Smooth muscle cell (in vitro differentiated cells): Measurements from ENCODE around the gene DLGAP4. TPM values are rescaled to one million over a fixed set of nuclear protein-coding genes. Genes with fewer than 3 reads are reported as not detected.
A peak's percentile ranks its signal among the peaks of the same experiment; 100 is the strongest.

ENCODE experiments used
- DNase-seq: peaks from one replicate; lab custom pipeline; 2025; ENCODE audit not compliant: unreplicated experiment; lab: John Stamatoyannopoulos, UW
- H2AFZ ChIP-seq: fragments of 200-600 bp; sonication (generic); 2 replicates; pipeline ENCODE4 v1.6.0; 2016; ENCODE audit warnings: antibody characterized with exemption, low read depth, mild to moderate bottlenecking
- H3F3A ChIP-seq: fragments of 200-600 bp; sonication (generic); 2 replicates; pipeline ENCODE4 v1.6.0; 2017; ENCODE audit warnings: antibody characterized with exemption, low read depth
- H3K27ac ChIP-seq: fragments of 200-600 bp; sonication (generic); 2 replicates; pipeline ENCODE4 v1.5.1; 2016; ENCODE audit warnings: low read depth, mild to moderate bottlenecking
- H3K27me3 ChIP-seq: fragments of 200-600 bp; sonication (generic); 2 replicates; pipeline ENCODE4 v1.6.1; 2016; ENCODE audit warnings: low read depth, mild to moderate bottlenecking
- H3K36me3 ChIP-seq: fragments of 200-600 bp; sonication (generic); 2 replicates; pipeline ENCODE4 v1.5.1; 2016; ENCODE audit warnings: low read depth
- H3K4me1 ChIP-seq: fragments of 200-600 bp; sonication (generic); 2 replicates; pipeline ENCODE4 v1.5.1; 2016; ENCODE audit warnings: low read depth
- H3K4me2 ChIP-seq: fragments of 200-600 bp; sonication (generic); 2 replicates; pipeline ENCODE4 v1.6.0; 2016; ENCODE audit warnings: mild to moderate bottlenecking
- H3K4me3 ChIP-seq: fragments of 200-600 bp; sonication (generic); 2 replicates; pipeline ENCODE4 v1.5.1; 2016; ENCODE audit warnings: mild to moderate bottlenecking
- H3K79me2 ChIP-seq: fragments of 200-600 bp; sonication (generic); 2 replicates; pipeline ENCODE4 v1.6.0; 2016; ENCODE audit warnings: low read depth, mild to moderate bottlenecking
- H3K9ac ChIP-seq: fragments of 200-600 bp; sonication (generic); 2 replicates; pipeline ENCODE4 v1.6.0; 2016; ENCODE audit warnings: low read depth
- H3K9me3 ChIP-seq: fragments of 200-600 bp; sonication (generic); replicated peaks from 2 replicates; pipeline ENCODE4 v1.5.1; 2016; ENCODE audit warnings: low read depth
- H4K20me1 ChIP-seq: fragments of 200-600 bp; sonication (generic); 2 replicates; pipeline ENCODE4 v1.6.0; 2016; ENCODE audit warnings: low read depth
- WGBS: methylation state at CpG from one replicate; pipeline ENCODE4 v1.1.7; 2016; ENCODE audit warnings: low lambda C conversion rate; 5-methylcytosine and 5-hydroxymethylcytosine counted together
- polyA plus RNA-seq: library from polyadenylated mRNA; unstranded; fragments of >200 nt; fragmentation: Nextera tagmentation; extraction: Ambion mirVana; gene quantifications from 2 replicates; pipeline ENCODE4 v1.2.1, GENCODE V29; 2016
- total RNA-seq: library from RNA; depleted of rRNA; stranded (reverse); fragments of >200 nt; gene quantifications from 2 replicates; pipeline ENCODE4 v1.2.3, GENCODE V29; 2014
- TF ChIP-seq, protein P1 (sequence below): fragments of 200-600 bp; sonication (generic); IDR thresholded peaks from 2 replicates; pipeline ENCODE4 v1.5.1; 2017; ENCODE audit warnings: borderline replicate concordance, mild to moderate bottlenecking, antibody characterized with exemption; ENCODE audit not compliant: insufficient read depth, poor library complexity, severe bottlenecking

DLGAP4 gene
- total and polyA plus RNA-seq, 2 experiments from 2014 or later: 86.8 to 102 TPM

- H3K4me3 ChIP-seq: peak within 1 kb of the TSS; percentile 91
- H3K79me2 ChIP-seq: peaks cover 39% of the 10 kb centered on the region
- TF ChIP-seq, protein P1, sequence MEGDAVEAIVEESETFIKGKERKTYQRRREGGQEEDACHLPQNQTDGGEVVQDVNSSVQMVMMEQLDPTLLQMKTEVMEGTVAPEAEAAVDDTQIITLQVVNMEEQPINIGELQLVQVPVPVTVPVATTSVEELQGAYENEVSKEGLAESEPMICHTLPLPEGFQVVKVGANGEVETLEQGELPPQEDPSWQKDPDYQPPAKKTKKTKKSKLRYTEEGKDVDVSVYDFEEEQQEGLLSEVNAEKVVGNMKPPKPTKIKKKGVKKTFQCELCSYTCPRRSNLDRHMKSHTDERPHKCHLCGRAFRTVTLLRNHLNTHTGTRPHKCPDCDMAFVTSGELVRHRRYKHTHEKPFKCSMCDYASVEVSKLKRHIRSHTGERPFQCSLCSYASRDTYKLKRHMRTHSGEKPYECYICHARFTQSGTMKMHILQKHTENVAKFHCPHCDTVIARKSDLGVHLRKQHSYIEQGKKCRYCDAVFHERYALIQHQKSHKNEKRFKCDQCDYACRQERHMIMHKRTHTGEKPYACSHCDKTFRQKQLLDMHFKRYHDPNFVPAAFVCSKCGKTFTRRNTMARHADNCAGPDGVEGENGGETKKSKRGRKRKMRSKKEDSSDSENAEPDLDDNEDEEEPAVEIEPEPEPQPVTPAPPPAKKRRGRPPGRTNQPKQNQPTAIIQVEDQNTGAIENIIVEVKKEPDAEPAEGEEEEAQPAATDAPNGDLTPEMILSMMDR: no peak
- H3K36me3 ChIP-seq: no peaks in the 10 kb centered on the region
- H3K4me1 ChIP-seq: peaks cover 27% of the 10 kb centered on the region
- peak within 1 kb of the TSS; percentile 92 for H3K27ac ChIP-seq
- no peaks in the 10 kb centered on the region for H3K9me3 ChIP-seq
- WGBS: 2% methylated on average over 32 of the region's 80 CpGs
- H2AFZ ChIP-seq: peak within 1 kb of the TSS; percentile 65
- peaks cover 34% of the 10 kb centered on the region for H4K20me1 ChIP-seq
- peaks cover 20% of the 10 kb centered on the region for H3F3A ChIP-seq
- H3K9ac ChIP-seq: peak within 1 kb of the TSS; percentile 96
- H3K4me2 ChIP-seq: peak within 1 kb of the TSS; percentile 98
- DNase-seq: peak; percentile 79
- H3K27me3 ChIP-seq: no peaks in the 10 kb centered on the region
Measured at GRCh38 chr20:36573103-36573797, 267.1 kb downstream of the DLGAP4 start, which contains the start of gene TGIF2. TSS of gene TGIF2 (plus strand) at chr20:36573597. CDS start at chr20:36578775, 5,178 bp downstream.

DNA sequence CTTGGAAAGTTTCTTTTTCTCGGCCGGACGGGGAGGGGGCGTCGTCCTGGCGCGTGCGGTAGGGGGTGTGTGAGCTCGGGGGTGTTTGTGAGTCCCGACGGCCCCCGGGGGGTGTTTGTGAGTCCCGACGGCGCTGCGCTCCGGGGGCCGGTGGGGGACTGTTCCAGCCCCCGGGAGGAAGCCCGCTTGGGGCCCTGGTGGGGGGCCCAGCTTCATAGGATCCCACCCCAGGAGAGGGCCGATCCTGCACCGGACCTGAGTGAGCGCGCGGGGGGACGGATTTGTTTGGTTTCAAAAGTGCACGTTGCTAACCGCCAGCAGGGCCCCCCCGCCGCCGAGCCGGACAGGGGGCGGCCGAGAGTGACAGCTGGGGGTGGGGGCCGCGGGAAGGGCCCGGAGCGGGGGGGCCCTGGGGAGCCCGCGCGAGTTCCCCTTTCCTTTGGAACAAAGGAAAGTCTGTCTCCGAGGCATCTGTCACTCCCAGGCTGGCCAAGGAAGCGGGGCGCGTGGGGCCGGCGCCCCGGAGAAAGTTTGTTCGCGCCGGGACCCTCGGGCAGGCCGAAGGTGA, 267.7 kb downstream of the DLGAP4 start:
- peak overlapping the region; percentile 92 for H3K27ac ChIP-seq
- H3K36me3 ChIP-seq: no peaks in the 10 kb centered on the region
- H3K4me1 ChIP-seq: peaks cover 27% of the 10 kb centered on the region
- H3K4me3 ChIP-seq: peak overlapping the region; percentile 91
- TF ChIP-seq, protein P1: no peak
- H4K20me1 ChIP-seq: peaks cover 40% of the 10 kb centered on the region
- H3K9ac ChIP-seq: peak overlapping the region; percentile 96
- peak; percentile 48 for DNase-seq
- H3K79me2 ChIP-seq: peaks cover 46% of the 10 kb centered on the region
- H3F3A ChIP-seq: peaks cover 20% of the 10 kb centered on the region
- H2AFZ ChIP-seq: peak overlapping the region; percentile 65
- WGBS: 0% methylated on average over 23 of the region's 53 CpGs
- no peaks in the 10 kb centered on the region for H3K9me3 ChIP-seq
- peak overlapping the region; percentile 98 for H3K4me2 ChIP-seq
- no peaks in the 10 kb centered on the region for H3K27me3 ChIP-seq

DNA sequence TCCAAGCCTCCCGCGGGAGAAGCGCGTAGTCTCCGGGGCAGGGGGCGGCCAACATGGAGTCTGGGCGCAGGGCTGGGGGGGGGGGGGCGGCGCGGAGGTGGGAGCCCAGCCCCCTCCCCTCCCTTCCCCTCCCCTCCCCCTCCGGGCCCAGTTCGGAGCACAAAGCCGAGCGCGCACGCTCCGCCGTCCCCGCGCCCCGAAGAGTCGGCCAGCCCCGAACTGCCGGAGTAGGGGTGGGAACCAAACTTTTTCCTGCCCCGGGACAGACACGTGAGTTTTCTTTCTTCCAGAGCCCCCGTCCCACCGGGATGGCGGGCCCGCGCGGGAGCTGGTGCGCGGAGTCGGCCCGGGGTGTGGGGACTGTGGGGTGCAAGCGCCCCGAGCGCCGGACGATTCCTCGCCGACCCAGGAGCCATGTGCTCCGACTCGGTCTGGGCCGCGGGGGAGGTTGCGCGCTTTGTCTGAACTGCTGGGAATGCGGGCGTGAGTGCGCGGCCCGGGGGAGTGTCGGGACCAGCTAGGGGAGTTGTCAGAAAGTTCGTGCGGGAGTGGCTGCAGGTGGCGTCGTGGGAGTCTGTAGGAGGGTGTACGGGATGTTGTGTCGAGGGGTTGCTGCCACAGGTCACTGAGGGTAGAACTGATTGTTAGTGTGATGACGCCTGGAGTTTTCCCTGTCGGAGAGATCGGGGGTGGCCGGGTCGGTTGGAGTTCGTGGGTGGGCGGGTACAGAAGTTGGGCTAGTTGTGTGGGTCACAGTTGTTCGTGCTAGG, 268.4 kb downstream of the DLGAP4 start:
- TF ChIP-seq, protein P1: no peak
- H3K79me2 ChIP-seq: peaks cover 47% of the 10 kb centered on the region
- no peaks in the 10 kb centered on the region for H3K36me3 ChIP-seq
- H3K4me1 ChIP-seq: peaks cover 27% of the 10 kb centered on the region
- H3K27me3 ChIP-seq: no peaks in the 10 kb centered on the region
- no peaks in the 10 kb centered on the region for H3K9me3 ChIP-seq
- under 1% methylated on average over 45 of the region's 69 CpGs for WGBS
- peak overlapping the region; percentile 91 for H3K4me3 ChIP-seq
- peak overlapping the region; percentile 98 for H3K4me2 ChIP-seq
- peak; percentile 58 for DNase-seq
- H3K27ac ChIP-seq: peak overlapping the region; percentile 92
- peaks cover 20% of the 10 kb centered on the region for H3F3A ChIP-seq
- H4K20me1 ChIP-seq: peaks cover 42% of the 10 kb centered on the region
- H3K9ac ChIP-seq: peak overlapping the region; percentile 96
- H2AFZ ChIP-seq: peak overlapping the region; percentile 65
